Activated CD4-positive, CD25-positive, alpha-beta regulatory T cell treated with anti-CD3 and anti-CD28 coated beads, Interleukin-2, amount 50 U/mL, for 72 hours (primary cell): ENCODE data around the gene OSBPL10.
"Not testable (repeated sequence)": the region's sequence is repeated elsewhere in the genome, so short reads cannot be mapped to it uniquely, and the experiment has no call there.

ENCODE experiments used
- DNase-seq: peaks from one replicate; pipeline ENCODE4 v3.0.0; 2021

Gene OSBPL10

DNA sequence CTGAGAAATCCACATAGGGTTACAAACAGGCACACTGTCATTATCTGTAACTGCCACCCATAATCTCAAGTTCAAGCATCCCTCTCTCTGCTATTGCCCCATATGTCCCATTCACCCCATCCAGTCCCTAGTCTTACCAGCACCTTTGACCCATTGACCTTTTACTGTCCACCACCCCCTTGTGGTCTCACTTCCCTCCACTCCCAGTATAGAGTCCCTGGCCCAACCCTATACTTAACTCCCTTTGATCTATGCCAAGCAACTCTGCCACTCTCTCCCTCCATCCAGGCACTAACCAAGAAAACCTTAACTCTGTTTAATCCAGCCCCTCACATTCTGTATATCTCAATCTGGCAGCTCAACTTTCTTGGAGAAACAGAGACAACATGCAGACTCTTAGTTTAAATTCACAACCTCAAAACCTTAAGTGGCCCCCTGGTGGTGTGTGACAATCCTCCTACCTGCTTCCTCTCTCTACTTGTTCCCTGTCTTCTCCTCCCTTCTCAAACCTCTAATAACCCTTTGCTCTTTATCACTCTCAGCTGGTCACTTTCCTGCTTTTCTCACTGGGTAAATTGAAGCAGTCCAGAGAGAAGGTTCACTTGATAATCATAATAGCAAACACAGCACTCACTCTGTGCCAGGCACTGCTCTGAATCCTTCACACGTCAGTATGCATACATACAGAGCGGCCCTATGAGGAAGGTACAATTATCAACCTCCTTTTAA lies 285.6 kb downstream of the OSBPL10 start:
- no peak for DNase-seq

DNA sequence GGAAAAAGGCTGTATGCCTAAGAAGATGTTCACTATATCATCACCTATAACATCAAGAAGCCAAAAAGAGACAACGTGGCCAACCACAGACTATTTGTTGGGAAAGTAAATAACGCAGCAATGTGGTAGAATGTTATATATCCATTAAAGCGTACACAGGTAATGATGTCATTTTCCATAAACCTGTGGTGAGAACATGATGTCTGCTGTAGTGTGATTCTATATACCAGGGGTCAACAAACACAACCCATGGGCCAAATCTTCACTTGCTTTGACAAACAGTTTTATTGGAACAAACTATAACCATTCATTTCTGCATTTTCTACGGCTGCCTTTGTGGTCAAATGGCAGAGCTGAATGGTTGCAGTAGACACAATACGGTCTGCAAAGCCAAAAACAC lies 287.7 kb downstream of the OSBPL10 start:
- DNase-seq: no peak

DNA sequence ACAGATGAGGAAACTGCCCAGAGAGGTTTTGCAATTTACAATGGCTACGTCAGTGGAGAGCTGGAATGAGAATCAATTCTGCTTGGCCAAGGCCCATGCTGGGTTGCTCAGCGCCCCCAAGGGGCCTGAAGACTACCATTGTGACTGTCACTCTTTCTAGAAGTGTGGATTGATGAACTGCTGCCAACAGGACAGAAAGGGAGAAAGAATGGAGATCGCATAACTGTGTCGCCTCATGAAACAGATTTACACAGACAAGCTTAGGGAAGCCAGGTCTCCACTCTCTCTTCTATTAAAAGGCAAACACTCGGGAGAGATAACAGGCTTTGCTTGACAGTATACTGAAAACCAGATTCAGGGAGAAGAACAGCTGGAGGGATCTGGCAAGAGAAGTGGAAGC lies 288.3 kb downstream of the OSBPL10 start:
- no peak for DNase-seq

DNA sequence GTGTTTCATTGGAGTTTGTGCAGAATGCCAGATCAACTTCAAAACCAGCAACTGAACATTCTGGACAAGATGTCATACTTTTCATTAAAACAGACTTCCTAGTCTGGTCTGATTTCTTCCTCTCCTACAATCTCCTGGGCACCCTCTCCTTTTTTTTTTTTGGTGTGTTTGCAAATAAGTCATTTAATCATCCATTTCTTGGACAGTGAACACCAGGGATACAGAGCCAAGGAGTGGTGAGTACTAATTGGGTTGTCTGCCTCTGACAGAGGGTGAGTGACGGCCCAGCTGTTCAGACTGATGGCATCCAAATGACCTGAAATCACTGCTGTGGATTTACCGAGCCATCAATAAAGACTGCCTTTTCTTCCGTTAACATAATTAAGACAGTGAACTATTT lies 290.3 kb downstream of the OSBPL10 start:
- no peak for DNase-seq

DNA sequence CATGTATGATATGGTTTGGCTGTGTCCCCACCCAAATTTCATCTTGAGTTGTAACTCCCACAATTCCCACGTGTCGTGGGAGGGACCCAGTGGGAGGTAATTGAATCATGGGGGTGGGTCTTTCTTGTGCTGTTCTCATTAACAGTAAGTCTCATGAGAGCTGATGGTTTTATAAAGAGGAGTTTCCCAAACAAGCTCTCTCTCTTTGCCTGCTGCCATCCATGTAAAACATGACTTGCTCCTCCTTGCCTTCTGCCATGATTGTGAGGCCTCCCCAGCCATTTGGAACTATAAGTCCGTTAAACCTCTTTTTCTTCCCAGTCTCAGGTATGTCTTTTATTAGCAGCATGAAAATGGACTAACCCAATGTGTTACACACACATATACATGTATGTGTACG lies 291.5 kb downstream of the OSBPL10 start:
- not testable (repeated sequence) for DNase-seq

DNA sequence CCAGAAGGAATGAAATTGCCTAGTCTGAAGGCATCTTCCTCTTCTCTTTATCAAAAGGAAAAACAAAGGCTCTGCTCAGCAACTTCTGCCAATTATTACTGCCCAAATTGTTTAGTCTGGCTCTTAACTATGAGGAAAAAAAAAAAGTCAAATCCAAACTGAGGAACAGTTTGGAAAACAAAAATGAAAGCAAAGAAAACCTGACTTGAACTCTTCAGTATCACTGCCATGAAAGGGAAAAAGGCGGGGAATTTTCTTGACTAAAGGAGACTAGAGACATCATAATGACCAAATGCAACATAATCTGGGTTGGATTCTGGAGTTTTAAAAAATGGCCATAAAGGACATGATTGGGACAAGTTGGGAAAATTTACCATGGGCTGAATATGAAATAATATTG lies 292.1 kb downstream of the OSBPL10 start:
- no peak for DNase-seq

DNA sequence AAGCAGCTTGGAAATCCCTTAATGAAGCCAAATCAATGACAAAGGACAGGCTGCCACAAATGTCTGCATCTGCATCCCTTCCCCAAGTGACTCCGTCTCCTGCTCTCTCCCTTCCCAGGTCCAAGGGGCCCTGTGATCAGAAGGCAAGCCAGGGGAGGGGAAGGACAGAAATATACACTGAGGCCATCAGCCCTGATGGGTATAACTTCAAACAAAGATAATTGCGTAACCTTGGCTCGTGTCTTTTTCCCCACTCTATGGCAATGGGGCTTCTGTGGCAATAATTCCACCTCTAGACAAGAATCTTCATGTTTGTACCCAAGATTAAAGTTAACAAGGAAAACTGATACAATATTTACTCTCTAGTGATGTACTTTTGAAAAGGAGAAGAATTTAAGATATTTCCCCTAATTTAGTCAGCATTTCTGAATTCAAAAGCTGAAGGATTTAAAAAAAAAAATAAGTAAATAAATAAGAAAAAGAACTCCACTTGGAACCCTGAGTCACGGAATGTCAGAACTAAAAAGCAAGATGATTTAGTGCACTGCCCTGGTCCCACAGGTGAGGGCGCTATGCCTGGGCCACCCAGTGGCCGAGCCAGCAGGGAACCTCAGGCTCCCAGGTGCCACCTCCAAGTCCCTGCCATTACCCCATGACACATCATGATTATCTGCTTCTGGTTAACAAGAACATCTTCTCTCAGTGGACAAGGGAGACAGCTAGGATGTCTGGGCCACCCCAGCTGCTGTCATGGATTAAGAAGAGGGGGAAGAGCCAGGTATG lies 293.9 kb downstream of the OSBPL10 start:
- no peak for DNase-seq

DNA sequence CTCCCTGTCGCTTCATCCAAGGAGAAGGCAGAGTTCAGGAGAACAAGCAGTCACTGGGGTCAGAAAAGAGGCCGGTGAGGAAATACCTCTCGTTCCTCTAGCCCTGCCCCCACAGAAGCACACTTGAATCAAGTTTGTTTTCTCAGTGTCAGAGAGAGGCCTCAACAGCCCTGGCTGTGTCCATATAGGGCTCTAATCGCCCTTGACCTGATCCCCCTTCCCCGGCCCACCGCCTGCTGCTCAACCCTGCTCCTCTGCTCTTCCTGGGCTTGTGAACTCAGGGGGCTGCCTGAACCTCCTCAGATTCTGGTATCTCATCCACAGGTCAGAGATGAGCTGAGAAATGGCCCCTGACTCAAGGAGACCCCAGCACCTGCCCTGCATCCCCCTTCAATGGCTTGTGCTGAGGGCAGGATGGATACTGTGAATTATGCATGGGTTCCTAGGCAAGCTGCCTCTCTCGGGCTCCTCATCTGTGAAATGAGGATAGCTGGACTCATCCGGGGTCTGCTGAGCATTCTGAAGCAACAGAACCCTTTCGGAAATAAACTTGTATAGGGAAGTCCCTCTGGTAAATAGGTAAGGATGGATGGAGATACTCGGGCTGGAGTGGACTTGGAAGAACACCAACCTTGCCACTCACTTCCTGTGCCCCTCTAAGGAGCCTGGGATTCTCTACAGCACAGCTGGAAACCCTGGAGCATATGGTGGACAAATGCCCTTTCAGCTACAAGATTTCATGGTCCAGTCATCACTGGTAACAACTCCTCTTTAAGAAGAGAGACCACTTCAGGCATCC lies 300.8 kb downstream of the OSBPL10 start:
- DNase-seq: no peak

DNA sequence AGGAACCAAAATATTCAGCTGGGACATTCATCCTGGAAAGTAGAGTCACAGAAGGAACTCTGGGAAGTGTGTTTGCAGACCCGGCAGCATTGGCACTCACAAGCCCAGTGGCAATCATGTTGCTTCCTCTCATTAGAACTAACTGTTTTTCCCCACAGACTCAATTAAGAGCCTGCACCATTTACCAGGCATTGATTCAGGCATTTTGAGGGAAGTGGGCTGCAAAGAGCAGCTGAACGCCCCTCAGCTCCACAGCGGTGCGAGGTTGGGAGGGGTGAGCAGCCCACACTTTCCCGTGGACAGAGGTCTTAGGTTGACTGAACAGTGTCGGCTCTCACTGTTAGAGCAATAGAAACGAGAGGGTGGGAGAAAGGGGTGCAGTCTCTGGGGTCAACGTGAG lies 304.5 kb downstream of the OSBPL10 start:
- no peak for DNase-seq

DNA sequence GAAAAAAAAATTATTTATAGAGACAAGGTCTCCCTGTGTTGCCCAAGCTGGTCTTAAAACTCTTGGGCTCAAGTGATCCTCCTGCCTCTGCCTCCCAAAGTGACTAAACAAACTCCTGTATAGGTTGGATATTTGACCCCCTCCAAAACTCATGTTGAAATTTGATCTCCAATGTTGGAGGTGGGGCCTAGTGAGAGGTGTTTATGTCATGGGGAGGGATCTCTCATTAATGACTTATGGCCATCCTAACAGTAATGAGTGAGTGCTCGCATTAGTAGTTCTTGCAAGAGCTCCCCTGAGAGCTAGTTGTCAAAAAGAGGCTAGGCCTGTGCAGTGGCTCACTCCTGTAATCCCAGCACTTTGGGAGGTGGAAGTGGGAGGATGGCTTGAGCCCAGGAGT lies 307.1 kb downstream of the OSBPL10 start:
- DNase-seq: no peak

DNA sequence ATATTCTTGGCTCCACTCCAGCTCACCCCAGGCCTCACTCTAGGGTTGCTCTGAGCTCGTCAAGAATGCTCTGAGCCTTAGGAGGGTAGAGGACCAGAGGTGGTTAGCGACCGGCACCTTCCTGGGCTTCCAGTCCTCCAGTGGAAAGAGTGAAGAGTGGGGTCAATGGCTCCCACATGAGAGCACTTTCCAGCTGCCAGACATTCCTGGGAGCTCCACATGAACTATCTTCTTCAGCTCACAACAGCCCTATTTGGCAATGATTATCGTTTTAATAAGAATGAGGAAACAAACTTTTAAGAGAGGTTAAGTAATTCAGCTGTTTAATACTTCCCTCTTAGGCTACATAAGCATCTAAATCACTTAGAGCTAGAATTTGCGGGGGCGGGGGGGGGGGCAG lies 309.1 kb downstream of the OSBPL10 start:
- DNase-seq: no peak

DNA sequence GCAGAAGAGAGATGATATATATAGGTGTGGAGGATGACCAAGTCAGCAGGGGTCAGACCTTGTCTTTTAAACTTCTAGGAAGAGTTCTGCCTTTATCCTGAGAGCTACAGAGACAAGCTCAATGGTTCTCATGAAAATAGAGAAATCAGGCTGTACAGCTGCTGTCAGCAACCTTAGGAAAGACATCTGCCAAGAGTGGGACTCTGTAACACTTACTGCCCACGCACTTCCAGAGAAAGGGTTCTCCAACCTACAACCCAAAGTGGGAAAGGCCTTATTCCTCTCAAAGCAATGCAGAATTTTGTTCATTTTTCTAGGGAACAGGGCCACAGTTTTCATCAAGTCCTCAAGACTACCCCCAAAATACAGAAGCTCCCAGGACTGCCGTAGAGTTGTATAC lies 309.6 kb downstream of the OSBPL10 start:
- DNase-seq: no peak

DNA sequence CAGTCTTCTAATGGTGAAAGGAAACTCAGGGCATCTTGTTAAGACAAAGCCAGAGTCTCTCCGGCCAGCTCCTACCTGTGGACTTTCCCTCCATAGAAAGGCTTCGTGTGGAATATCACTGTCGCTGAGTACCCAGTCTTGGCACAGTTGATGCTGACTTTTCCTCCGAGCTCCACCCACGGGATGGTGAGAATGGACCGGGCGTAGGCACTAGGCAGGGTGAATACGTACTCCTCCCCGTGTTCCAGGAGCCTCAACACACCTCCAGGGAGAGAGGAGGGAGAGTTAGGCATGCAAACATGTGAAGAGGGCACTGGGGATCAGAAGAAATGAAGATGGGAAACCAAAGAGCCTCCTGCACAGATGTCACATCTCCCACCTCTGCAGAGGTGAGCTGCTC lies 310.3 kb downstream of the OSBPL10 start:
- DNase-seq: no peak

DNA sequence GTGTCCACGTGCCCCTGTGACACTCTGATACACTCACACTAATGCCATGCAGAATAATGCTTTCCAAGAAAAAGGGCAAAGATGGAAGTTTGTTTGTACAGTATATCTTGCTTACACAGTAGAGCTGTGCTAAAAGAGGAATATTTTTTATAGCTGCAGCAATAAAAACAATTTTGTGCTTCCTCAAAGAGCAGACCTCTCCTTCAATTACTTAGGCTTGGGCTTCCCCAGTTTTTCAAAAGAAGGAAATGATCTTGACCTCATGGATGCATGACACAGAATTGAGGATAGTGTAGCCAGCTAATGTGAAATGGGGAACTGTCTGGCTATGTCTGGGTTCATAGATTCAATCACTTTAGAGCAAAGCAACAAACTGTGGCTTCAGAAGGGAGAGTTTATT lies 310.9 kb downstream of the OSBPL10 start:
- DNase-seq: no peak

DNA sequence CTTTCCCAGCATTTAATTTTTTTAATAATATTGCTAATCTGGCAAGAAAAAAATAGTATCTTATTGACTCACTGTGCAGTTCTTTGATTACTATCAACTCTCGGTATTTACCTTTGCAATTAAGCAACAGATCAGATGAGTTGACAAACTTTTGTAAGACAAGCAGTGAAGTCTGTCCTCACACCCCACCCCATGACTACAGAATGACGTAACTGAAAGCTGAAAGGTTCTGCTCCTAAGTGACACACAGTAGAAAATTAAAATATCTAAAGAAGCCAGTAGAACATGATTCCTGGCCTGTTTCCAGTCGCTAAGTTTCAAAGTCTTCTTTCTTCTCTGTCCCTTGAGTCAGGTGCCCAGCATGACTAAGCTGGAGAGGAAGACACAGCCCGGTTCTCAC lies 312.8 kb downstream of the OSBPL10 start:
- no peak for DNase-seq

DNA sequence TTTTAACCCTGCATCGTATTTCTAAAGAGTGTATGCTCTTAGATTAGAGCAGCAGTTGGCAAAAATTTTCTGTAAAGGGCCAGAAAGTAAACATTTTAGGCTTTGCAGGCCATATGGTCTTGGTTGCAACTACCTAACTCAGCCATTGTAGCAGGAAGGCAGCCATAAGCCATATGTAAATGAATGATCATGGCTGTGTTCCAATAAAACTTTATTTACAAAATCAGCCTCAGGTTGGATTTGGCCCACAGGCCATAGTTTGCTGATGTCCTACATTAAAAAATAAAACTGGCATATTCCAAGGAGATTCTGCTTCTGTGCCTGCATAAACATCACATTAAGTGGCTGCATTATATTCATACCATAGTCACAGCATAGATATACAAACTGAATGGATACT lies 313.5 kb downstream of the OSBPL10 start:
- no peak for DNase-seq

DNA sequence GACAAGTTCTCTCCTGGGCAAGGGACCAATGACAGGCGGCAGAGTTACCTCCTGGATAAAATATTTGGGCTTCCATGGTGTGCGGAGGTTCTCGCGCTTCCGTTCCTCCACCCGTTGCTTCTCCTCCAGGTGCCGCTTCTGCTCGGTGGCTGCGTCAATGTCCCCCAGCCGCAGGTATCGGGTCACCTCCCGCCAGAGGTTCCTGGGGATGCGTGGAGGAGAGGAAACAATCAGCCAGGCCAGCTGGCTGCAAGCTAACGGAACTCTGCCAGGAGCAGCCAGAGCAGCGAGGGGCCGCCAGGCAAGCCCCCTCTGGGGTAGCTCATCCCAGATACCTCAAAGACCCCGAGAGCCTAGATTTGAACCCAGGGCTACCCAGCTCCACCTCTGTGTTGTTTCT lies 317.0 kb downstream of the OSBPL10 start:
- DNase-seq: no peak

DNA sequence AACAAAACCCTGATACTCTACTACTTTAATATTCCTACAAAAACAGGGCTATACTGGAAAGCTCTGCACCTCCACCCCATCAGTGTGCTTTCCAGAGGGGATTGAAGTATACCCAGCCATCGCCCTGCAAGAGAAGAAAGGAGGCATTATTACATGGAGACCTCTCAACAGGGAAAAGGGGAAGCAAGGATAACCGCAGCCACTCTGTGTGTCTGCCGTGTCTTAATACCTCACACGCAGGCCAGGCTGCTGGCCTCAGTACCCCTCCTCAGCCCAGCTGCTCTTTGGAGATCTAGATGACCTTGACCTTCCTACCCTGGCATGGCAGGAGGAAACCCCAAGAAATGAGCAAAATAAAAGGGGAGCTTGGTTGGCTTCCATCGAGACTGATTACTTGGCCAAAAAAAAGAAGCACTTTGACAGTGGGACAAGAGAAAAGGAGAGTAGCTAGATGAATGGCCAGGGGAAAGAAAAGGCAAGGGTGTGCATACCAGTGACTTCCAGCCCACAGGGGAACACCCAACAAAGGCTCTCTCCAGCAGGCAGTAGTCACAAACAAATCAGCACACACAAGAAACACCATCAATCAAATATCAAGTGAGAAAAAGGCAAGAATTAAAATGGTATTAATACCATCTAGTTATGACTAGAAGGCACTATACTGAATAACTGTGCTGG lies 318.9 kb downstream of the OSBPL10 start:
- DNase-seq: no peak

DNA sequence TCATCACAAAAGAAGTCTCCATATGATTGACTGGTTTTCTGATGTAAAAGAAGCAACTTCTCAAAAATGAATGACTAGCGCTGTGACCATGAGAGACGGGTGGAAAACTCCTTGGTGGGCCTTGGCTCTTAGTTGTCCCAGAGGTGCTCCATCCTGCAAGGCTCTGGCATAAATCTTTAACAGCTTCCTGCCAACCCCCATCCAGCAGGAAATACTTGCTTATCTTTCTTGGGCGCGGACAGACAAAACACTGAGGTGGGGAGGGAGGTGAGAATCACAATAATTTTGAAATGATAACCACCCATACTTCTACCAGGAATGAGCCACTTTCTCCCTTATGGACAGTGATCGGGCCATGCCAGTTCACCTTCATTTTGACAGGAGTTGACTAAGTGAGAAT lies 319.8 kb downstream of the OSBPL10 start:
- no peak for DNase-seq

DNA sequence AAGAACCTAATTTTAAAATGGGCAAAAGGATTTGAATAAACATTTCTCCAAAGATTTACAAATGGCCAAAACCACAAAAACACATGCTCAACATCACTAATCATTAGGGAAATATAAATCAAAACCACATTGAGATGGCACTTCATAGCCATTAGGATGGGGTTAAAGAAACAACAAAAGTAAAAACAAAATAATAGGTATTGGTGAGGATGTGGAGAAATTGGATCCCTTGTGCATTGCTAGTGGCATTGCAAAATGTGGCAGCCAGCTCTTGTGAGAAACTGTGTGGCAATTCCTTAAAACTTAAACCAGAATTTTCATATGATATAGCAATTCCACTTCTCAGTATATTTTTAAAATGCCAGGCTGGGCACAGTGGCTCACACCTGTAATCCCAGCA lies 321.8 kb downstream of the OSBPL10 start:
- no peak for DNase-seq

DNA sequence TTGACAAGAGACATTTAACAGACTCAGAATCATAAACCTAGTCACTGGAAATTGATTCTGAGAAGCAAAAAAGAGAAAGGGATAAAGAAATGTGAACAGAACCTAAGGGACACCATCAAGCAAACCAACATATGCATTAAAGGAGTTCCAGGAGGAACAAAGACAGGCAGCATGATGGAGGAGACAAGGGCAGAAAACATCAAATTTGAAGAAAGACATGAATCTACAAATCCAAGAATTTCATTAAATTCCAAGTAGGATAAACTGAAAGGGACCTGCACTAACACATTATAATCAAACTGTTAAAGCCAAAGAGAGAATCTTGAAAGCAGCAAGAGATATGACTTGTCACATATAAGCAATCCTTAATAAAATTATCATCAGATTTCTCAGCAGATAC lies 326.1 kb downstream of the OSBPL10 start:
- no peak for DNase-seq

DNA sequence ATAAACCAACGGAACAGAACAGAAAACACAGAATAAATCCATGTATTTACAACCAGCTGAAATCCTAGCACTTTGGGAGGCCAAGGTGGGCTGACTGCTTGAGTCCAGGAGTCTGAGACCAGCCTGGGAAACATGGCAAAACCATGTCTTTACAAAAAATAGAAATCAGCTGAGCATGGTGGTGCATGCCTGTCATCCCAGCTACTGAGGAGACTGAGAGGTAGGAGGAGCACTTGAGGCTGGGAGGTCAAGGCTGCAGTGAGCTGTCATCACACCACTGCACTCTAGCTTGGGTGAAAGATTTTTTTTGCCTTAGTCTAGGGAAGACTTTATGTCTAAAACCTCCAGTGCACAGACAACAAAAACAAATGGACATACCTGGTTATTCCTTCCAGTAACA lies 327.6 kb downstream of the OSBPL10 start:
- no peak for DNase-seq

DNA sequence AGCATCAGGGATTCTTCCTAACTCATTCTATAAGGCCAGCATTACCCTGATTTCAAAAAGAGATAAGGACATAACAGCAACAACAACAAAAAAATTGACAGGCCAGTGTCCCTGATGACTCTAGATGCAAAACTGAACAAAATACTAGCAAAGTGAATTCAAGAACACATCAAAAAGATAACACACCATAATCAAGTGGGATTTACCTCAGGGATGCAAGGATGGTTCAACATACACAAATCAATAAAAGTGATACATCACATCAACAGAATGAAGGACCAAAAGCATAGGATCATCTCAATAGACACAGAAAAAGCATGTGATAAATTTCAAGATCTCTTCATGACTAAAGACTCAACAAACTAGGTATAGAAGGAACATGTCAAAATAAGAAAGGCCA lies 328.8 kb downstream of the OSBPL10 start:
- no peak for DNase-seq
